Endodermal cell (in vitro differentiated cells): ENCODE measurements around the gene GMPPB. TPM values are rescaled to one million over a fixed set of nuclear protein-coding genes. Genes with fewer than 3 reads are reported as not detected.

ENCODE experiments used
- DNase-seq: peaks from one replicate; pipeline ENCODE4 v3.0.0-alpha.2; 2017
- H3K27ac ChIP-seq: 2 replicates; pipeline ENCODE4 v1.5.1; 2013; ENCODE audit warnings: mild to moderate bottlenecking, low read depth, low read length, moderate library complexity
- H3K27me3 ChIP-seq: 2 replicates; pipeline ENCODE4 v1.6.1; 2013; ENCODE audit warnings: mild to moderate bottlenecking, low read length, moderate library complexity; ENCODE audit not compliant: insufficient read depth, control insufficient read depth, poor library complexity, severe bottlenecking
- H3K36me3 ChIP-seq: 2 replicates; pipeline ENCODE4 v1.7.0; 2013; ENCODE audit warnings: mild to moderate bottlenecking, low read length, moderate library complexity; ENCODE audit not compliant: control insufficient read depth, insufficient read depth
- H3K4me1 ChIP-seq: one replicate; pipeline ENCODE4 v1.7.0; 2013; ENCODE audit warnings: low read length; ENCODE audit not compliant: control insufficient read depth, insufficient read depth
- H3K4me3 ChIP-seq: 2 replicates; pipeline ENCODE4 v1.5.1; 2013; ENCODE audit warnings: mild to moderate bottlenecking, low read length, moderate library complexity
- H3K9ac ChIP-seq: 2 replicates; pipeline ENCODE4 v1.6.1; 2013; ENCODE audit warnings: mild to moderate bottlenecking, low read length, moderate library complexity; ENCODE audit not compliant: poor library complexity, severe bottlenecking; ENCODE audit errors: extremely low read depth
- H3K9me3 ChIP-seq: 2 replicates; pipeline ENCODE4 v1.6.1; 2013; ENCODE audit warnings: mild to moderate bottlenecking, low read length, moderate library complexity; ENCODE audit not compliant: control insufficient read depth
- H3K27ac Mint-ChIP-seq: 2 replicates; pipeline ENCODE4 v1.8.0; 2020; ENCODE audit warnings: mixed read lengths
- H3K27me3 Mint-ChIP-seq: 2 replicates; pipeline ENCODE4 v1.8.0; 2021; ENCODE audit warnings: mild to moderate bottlenecking, mixed read lengths; ENCODE audit not compliant: insufficient read depth
- H3K36me3 Mint-ChIP-seq: 2 replicates; pipeline ENCODE4 v1.8.0; 2020; ENCODE audit warnings: low read depth, mixed read lengths
- H3K4me1 Mint-ChIP-seq: 2 replicates; pipeline ENCODE4 v1.8.0; 2020; ENCODE audit warnings: mixed read lengths
- H3K4me3 Mint-ChIP-seq: 2 replicates; pipeline ENCODE4 v1.8.0; 2020; ENCODE audit warnings: mild to moderate bottlenecking, moderate library complexity, mixed read lengths
- H3K9me3 Mint-ChIP-seq: 2 replicates; pipeline ENCODE4 v1.8.0; 2020; ENCODE audit warnings: mild to moderate bottlenecking, mixed read lengths
- CTCF ChIP-seq: fragments of 200-600 bp; sonication (generic); conservative IDR thresholded peaks from 2 replicates; pipeline ENCODE4 v1.5.0; 2021; ENCODE audit warnings: antibody characterized with exemption, mild to moderate bottlenecking
- WGBS, 2 experiments: methylation state at CpG; one replicate each; pipeline versions ENCODE4 v1.1.5 to v1.1.7; 2013; ENCODE audit warnings: missing lambda C conversion rate in 2 of 2, mixed read lengths in 1 of 2; ENCODE audit not compliant: insufficient coverage in 1 of 2, insufficient read length in 1 of 2; 5-methylcytosine and 5-hydroxymethylcytosine counted together
- total RNA-seq, 2 donors: library from RNA; stranded (reverse); fragmentation: NEBNext Ultra II Directional in 1 of 2; extraction: Animal tissue kit (Norgen Biotek cat#: 25700) in 1 of 2; gene quantifications; 2 replicates in 1 of 2; 3 replicates in 1 of 2; pipeline ENCODE4 v1.2.1, GENCODE V29; 2021

GMPPB gene
- total RNA-seq, 2 donors from 2014 or later = 35.5 to 38.2 TPM

GRCh38 chr3:49701388-49702077 is 22.2 kb downstream of the GMPPB start:
- H3K4me1 ChIP-seq = no peaks in the 10 kb centered on the region
- no peaks in the 10 kb centered on the region for H3K27me3 Mint-ChIP-seq

GRCh38 chr3:49700453-49701128 is 23.2 kb downstream of the GMPPB start:
- Histone ChIP-seq H3K4me3 (no peak overlapping the region), H3K36me3 (peaks cover 5% of the 10 kb centered on the region), H3K9ac (no peak overlapping the region), H3K27ac (peak overlapping the region; percentile 44), H3K9me3 (no peaks in the 10 kb centered on the region), H3K4me1 (no peaks in the 10 kb centered on the region), H3K27me3 (no peaks in the 10 kb centered on the region)
- Mint-ChIP-seq H3K9me3 (no peaks in the 10 kb centered on the region), H3K36me3 (peaks cover 6% of the 10 kb centered on the region), H3K4me1 (no peaks in the 10 kb centered on the region), H3K27me3 (no peaks in the 10 kb centered on the region), H3K27ac (no peak overlapping the region), H3K4me3 (no peak overlapping the region)
- WGBS, 2 experiments = 85 to 86% methylated on average over 11 to 13 of the region's 13 CpGs
- DNase-seq = peak; percentile 67
- TF ChIP-seq CTCF = peak; percentile 62

More at GRCh38 chr3:49701388-49702077, 22.2 kb downstream of the GMPPB start:
- H3K9ac ChIP-seq = no peak overlapping the region
- WGBS, 2 experiments = 72 to 87% methylated on average over 7 to 21 of the region's 21 CpGs
- H3K36me3 ChIP-seq = peaks cover 5% of the 10 kb centered on the region
- H3K9me3 ChIP-seq = no peaks in the 10 kb centered on the region
- no peak overlapping the region for H3K4me3 ChIP-seq
- H3K4me1 Mint-ChIP-seq = no peaks in the 10 kb centered on the region
- peak; percentile 72 for TF ChIP-seq CTCF
- DNase-seq = peak; percentile 89
- H3K27me3 ChIP-seq = no peaks in the 10 kb centered on the region
- H3K27ac ChIP-seq = peak overlapping the region; percentile 22
- H3K9me3 Mint-ChIP-seq = no peaks in the 10 kb centered on the region
- peak overlapping the region; percentile 58 for H3K27ac Mint-ChIP-seq
- H3K36me3 Mint-ChIP-seq = peaks cover 6% of the 10 kb centered on the region
- H3K4me3 Mint-ChIP-seq = no peak overlapping the region

GRCh38 chr3:49700014-49700413 is 23.7 kb downstream of the GMPPB start:
- H3K9me3 ChIP-seq = no peaks in the 10 kb centered on the region
- no peaks in the 10 kb centered on the region for H3K4me1 ChIP-seq
- peak overlapping the region; percentile 48 for H3K27ac Mint-ChIP-seq
- no peak overlapping the region for H3K9ac ChIP-seq
- peaks cover 5% of the 10 kb centered on the region for H3K36me3 ChIP-seq
- H3K4me3 ChIP-seq = no peak overlapping the region
- H3K36me3 Mint-ChIP-seq = peaks cover 6% of the 10 kb centered on the region
- no peaks in the 10 kb centered on the region for H3K4me1 Mint-ChIP-seq
- H3K9me3 Mint-ChIP-seq = no peaks in the 10 kb centered on the region
- no peak overlapping the region for H3K27ac ChIP-seq
- no peaks in the 10 kb centered on the region for H3K27me3 ChIP-seq
- no peak overlapping the region for H3K4me3 Mint-ChIP-seq
- TF ChIP-seq CTCF = no peak
- H3K27me3 Mint-ChIP-seq = no peaks in the 10 kb centered on the region
- no peak for DNase-seq
- 93 to 95% methylated on average over 8 of the region's 8 CpGs for WGBS, 2 experiments
